SW480 (cell line): ENCODE data around the gene BMPR1A.
"Not testable (repeated sequence)": the region's sequence is repeated elsewhere in the genome, so short reads cannot be mapped to it uniquely, and the experiment has no call there.

ENCODE experiments used
- DNase-seq: peaks from one replicate; pipeline ENCODE4 v3.0.0-alpha.2; 2016; ENCODE audit warnings: low spot score

The BMPR1A gene

GRCh38 chr10:86888585-86889381 lies 132.4 kb downstream of the BMPR1A start:
- DNase-seq, result peak; percentile 31

- no peak for DNase-seq
Measured at GRCh38 chr10:86889997-86890396, 133.6 kb downstream of the BMPR1A start.

GRCh38 chr10:86898511-86898910 lies 142.1 kb downstream of the BMPR1A start:
- DNase-seq, result no peak

GRCh38 chr10:86899132-86899531 lies 142.7 kb downstream of the BMPR1A start:
- no peak for DNase-seq

- DNase-seq, result peak; percentile 41
Measured at GRCh38 chr10:86899670-86900276, 143.4 kb downstream of the BMPR1A start.

- no peak for DNase-seq
Measured at GRCh38 chr10:86900955-86901354, 144.5 kb downstream of the BMPR1A start.

- no peak for DNase-seq
Measured at GRCh38 chr10:86904600-86904999, 148.2 kb downstream of the BMPR1A start.

GRCh38 chr10:86905429-86905828 lies 149.0 kb downstream of the BMPR1A start:
- DNase-seq, result no peak

GRCh38 chr10:86914734-86915133 lies 158.3 kb downstream of the BMPR1A start:
- DNase-seq, result no peak

GRCh38 chr10:86918022-86918471 lies 161.6 kb downstream of the BMPR1A start:
- peak; percentile 42 for DNase-seq

GRCh38 chr10:86922553-86922961 lies 166.1 kb downstream of the BMPR1A start:
- DNase-seq, result no peak

GRCh38 chr10:86929468-86930380 lies 173.3 kb downstream of the BMPR1A start:
- DNase-seq, result no peak

GRCh38 chr10:86931872-86932271 lies 175.5 kb downstream of the BMPR1A start:
- no peak for DNase-seq

GRCh38 chr10:86932674-86933073 lies 176.3 kb downstream of the BMPR1A start:
- no peak for DNase-seq

GRCh38 chr10:86934162-86934711 lies 177.8 kb downstream of the BMPR1A start:
- not testable (repeated sequence) for DNase-seq

- no peak for DNase-seq
Measured at GRCh38 chr10:86936661-86937501, 180.5 kb downstream of the BMPR1A start.

GRCh38 chr10:86937502-86938154 lies 181.2 kb downstream of the BMPR1A start:
- no peak for DNase-seq

GRCh38 chr10:86938260-86938659 lies 181.8 kb downstream of the BMPR1A start:
- DNase-seq, result no peak

GRCh38 chr10:86940076-86940475 lies 183.7 kb downstream of the BMPR1A start:
- DNase-seq, result not testable (repeated sequence)

- DNase-seq, result no peak
Measured at GRCh38 chr10:86940677-86941076, 184.3 kb downstream of the BMPR1A start.

GRCh38 chr10:86941426-86941825 lies 185.0 kb downstream of the BMPR1A start:
- DNase-seq, result no peak
